Peyer's patch (tissue), 4 donors: Measurements from ENCODE around the gene MORF4L2. TPM values are rescaled to one million over a fixed set of nuclear protein-coding genes. Genes with fewer than 3 reads are reported as not detected.
"Not testable (repeated sequence)": the region's sequence is repeated elsewhere in the genome, so short reads cannot be mapped to it uniquely, and the experiment has no call there.

ENCODE experiments used
- DNase-seq, 3 donors: peaks; one replicate each; pipeline ENCODE4 v3.0.0-alpha.2; 2017 to 2019
- H3K27ac ChIP-seq, 4 donors: fragments of 200-600 bp; sonication (generic); one replicate each; pipeline ENCODE4 v1.5.1; 2016 to 2019
- H3K27me3 ChIP-seq, 2 donors: fragments of 200-600 bp; sonication (generic); one replicate each; pipeline ENCODE4 v1.5.1; 2019
- H3K36me3 ChIP-seq, 3 donors: fragments of 200-600 bp; sonication (generic); one replicate each; pipeline ENCODE4 v1.5.1; 2016 to 2019
- H3K4me1 ChIP-seq, 4 donors: fragments of 200-600 bp; sonication (generic); one replicate each; pipeline ENCODE4 v1.5.1; 2016 to 2019
- H3K4me3 ChIP-seq, 4 donors: fragments of 200-600 bp; sonication (generic); 1 replicate in 3 of 4; 2 replicates in 1 of 4; pipeline ENCODE4 v1.5.1; 2016 to 2019; ENCODE audit warnings: mild to moderate bottlenecking in 1 of 4
- H3K9me3 ChIP-seq, 4 donors: fragments of 200-600 bp; sonication (generic); one replicate each; pipeline ENCODE4 v1.5.1; 2016 to 2019; ENCODE audit warnings: mild to moderate bottlenecking in 1 of 4
- CTCF ChIP-seq, 6 experiments: fragments of 450-650 bp in 4 of 6; fragments of 200-600 bp in 2 of 6; sonication (generic) in 1 of 6; IDR thresholded peaks; one replicate each; pipeline ENCODE4 v1.5.1; 2017 to 2019; ENCODE audit warnings: antibody characterized with exemption in 6 of 6, mild to moderate bottlenecking in 3 of 6, moderate library complexity in 1 of 6
- POLR2A ChIP-seq, 2 donors: fragments of 450-650 bp; IDR thresholded peaks; one replicate each; pipeline ENCODE4 v1.5.1; 2017; ENCODE audit warnings: antibody characterized with exemption in 2 of 2, mild to moderate bottlenecking in 2 of 2, moderate library complexity in 2 of 2
- total RNA-seq, 4 donors: library from RNA; depleted of rRNA; stranded (reverse); fragments of >200 nt; gene quantifications; one replicate each; pipeline ENCODE4 v1.1.0, GENCODE V29; 2016

The MORF4L2 gene
- total RNA-seq, 4 donors from 2014 or later, result 113 to 280 (median 168) TPM

- Histone ChIP-seq H3K27me3 (no peaks in the 10 kb centered on the region), H3K9me3 (no peaks in the 10 kb centered on the region), H3K4me3 (no peak overlapping the region), H3K36me3 (peaks cover 0 to 31% (median 0%) of the 10 kb centered on the region in 3 donors), H3K27ac (no peak overlapping the region), H3K4me1 (no peaks in the 10 kb centered on the region)
- no peak for DNase-seq
- TF ChIP-seq CTCF (IDR thresholded peaks at IDR 0.05) (no peak), POLR2A (IDR thresholded peaks at IDR 0.05) (no peak)
Measured at GRCh38 chrX:103674531-103675454, 11.7 kb downstream of the MORF4L2 start.

- Histone ChIP-seq H3K27me3 (no peaks in the 10 kb centered on the region), H3K4me3 (no peak overlapping the region), H3K36me3 (no peaks in the 10 kb centered on the region), H3K9me3 (no peaks in the 10 kb centered on the region), H3K27ac (no peak overlapping the region), H3K4me1 (no peaks in the 10 kb centered on the region)
- TF ChIP-seq POLR2A (IDR thresholded peaks at IDR 0.05) (no peak), CTCF (IDR thresholded peaks at IDR 0.05) (no peak)
- DNase-seq, result no peak
Measured at GRCh38 chrX:103669745-103670144, 16.8 kb downstream of the MORF4L2 start.

- Histone ChIP-seq H3K27ac (no peak overlapping the region), H3K27me3 (no peaks in the 10 kb centered on the region), H3K4me1 (no peaks in the 10 kb centered on the region), H3K9me3 (no peaks in the 10 kb centered on the region), H3K36me3 (no peaks in the 10 kb centered on the region), H3K4me3 (no peak overlapping the region)
- no peak for DNase-seq
- TF ChIP-seq CTCF (IDR thresholded peaks at IDR 0.05) (no peak), POLR2A (IDR thresholded peaks at IDR 0.05) (no peak)
Measured at GRCh38 chrX:103666202-103667107, 20.0 kb downstream of the MORF4L2 start.

- no peak overlapping the region for H3K4me3 ChIP-seq
Measured at GRCh38 chrX:103663981-103664762, 22.3 kb downstream of the MORF4L2 start.

GRCh38 chrX:103659460-103659859, 27.0 kb downstream of the MORF4L2 start:
- H3K4me3 ChIP-seq, DNase-seq, H3K27me3 ChIP-seq, H3K27ac ChIP-seq, H3K4me1 ChIP-seq, H3K9me3 ChIP-seq, H3K36me3 ChIP-seq: not testable (repeated sequence)

More at GRCh38 chrX:103663981-103664762, 22.3 kb downstream of the MORF4L2 start:
- H3K4me1 ChIP-seq, result no peaks in the 10 kb centered on the region
- no peak for TF ChIP-seq POLR2A (IDR thresholded peaks at IDR 0.05)
- no peak for TF ChIP-seq CTCF (IDR thresholded peaks at IDR 0.05)
- no peak overlapping the region for H3K27ac ChIP-seq
- H3K9me3 ChIP-seq, result no peaks in the 10 kb centered on the region
- H3K27me3 ChIP-seq, result no peaks in the 10 kb centered on the region
- no peak for DNase-seq
- H3K36me3 ChIP-seq, result no peaks in the 10 kb centered on the region
